Panc1 (cell line): Measurements from ENCODE around the gene SPATS2L. TPM values are rescaled to one million over a fixed set of nuclear protein-coding genes. Genes with fewer than 3 reads are reported as not detected.

Source experiments
- ATAC-seq: fragments of 200-7000 bp; cut with Tn5 transposase; 2 replicates; pipeline ENCODE4 v1.9.1; 2020; ENCODE audit warnings: mild to moderate bottlenecking, moderate library complexity
- BruUV-seq: library from RNA; stranded (reverse); fragments of 400-500 nt; replicated peaks from 2 replicates; lab custom pipeline; 2021; lab: Mats Ljungman, UMichigan
- CTCF ChIA-PET: fragments of 300-600 bp; sonication (Branson Sonifier 250); formaldehyde crosslinking; loops from one replicate; lab custom pipeline; 2022; ENCODE audit warnings: antibody characterized with exemption; lab: Charles Lee
- POLR2A ChIA-PET: fragments of 300-600 bp; sonication (Branson Sonifier 250); formaldehyde crosslinking; loops from one replicate; lab custom pipeline; 2022; ENCODE audit warnings: antibody characterized with exemption; lab: Charles Lee
- DNase-seq: peaks from one replicate; pipeline ENCODE4 v3.0.0-alpha.2; 2010; ENCODE audit warnings: low read depth, low spot score
- H3K27ac ChIP-seq: 2 replicates; pipeline ENCODE4 v1.5.1; 2011; ENCODE audit warnings: mild to moderate bottlenecking, low read length, inconsistent platforms
- H3K27me3 ChIP-seq: fragments of 200-500 bp; sonication (Bioruptor generic); 2 replicates; pipeline ENCODE4 v1.6.0; 2014; ENCODE audit warnings: low read length, inconsistent platforms; ENCODE audit not compliant: control insufficient read depth, insufficient read depth
- H3K36me3 ChIP-seq: fragments of 200-500 bp; sonication (Bioruptor generic); 2 replicates; pipeline ENCODE4 v1.5.1; 2014; ENCODE audit warnings: inconsistent platforms, mild to moderate bottlenecking, low read length, moderate library complexity; ENCODE audit not compliant: control insufficient read depth, insufficient read depth
- H3K4me1 ChIP-seq: 2 replicates; pipeline ENCODE4 v1.5.1; 2011; ENCODE audit warnings: inconsistent platforms, mild to moderate bottlenecking, low read length, moderate library complexity; ENCODE audit not compliant: control insufficient read depth, insufficient read depth
- H3K4me3 ChIP-seq, 2 experiments: 2 replicates each; pipeline ENCODE4 v1.5.1; 2011 to 2012; ENCODE audit warnings: low read depth in 2 of 2, low read length in 2 of 2, mild to moderate bottlenecking in 2 of 2, inconsistent platforms in 1 of 2, moderate library complexity in 1 of 2
- H3K9me3 ChIP-seq: fragments of 200-500 bp; sonication (Bioruptor generic); 2 replicates; pipeline ENCODE4 v1.5.1; 2014; ENCODE audit warnings: low read depth, mild to moderate bottlenecking, inconsistent platforms, low read length, moderate library complexity; ENCODE audit not compliant: control insufficient read depth, insufficient read depth
- CTCF ChIP-seq: fragments of 450-650 bp; IDR thresholded peaks from 2 replicates; pipeline ENCODE4 v1.5.1; 2017; ENCODE audit warnings: mild to moderate bottlenecking
- POLR2AphosphoS5 ChIP-seq: IDR thresholded peaks from 2 replicates; pipeline ENCODE4 v1.6.1; 2012; ENCODE audit warnings: mild to moderate bottlenecking, low read depth, low read length, moderate library complexity
- REST ChIP-seq, 2 experiments: IDR thresholded peaks; 2 replicates each; pipeline ENCODE4 v1.6.1; 2011 to 2012; ENCODE audit warnings: low read depth in 2 of 2, control low read depth in 1 of 2, low read length in 1 of 2, mild to moderate bottlenecking in 1 of 2, moderate library complexity in 1 of 2; ENCODE audit not compliant: insufficient read depth in 1 of 2
- SIN3A ChIP-seq: IDR thresholded peaks from 2 replicates; pipeline ENCODE4 v1.6.1; 2012; ENCODE audit warnings: low read depth, mild to moderate bottlenecking, low read length, moderate library complexity, borderline replicate concordance; ENCODE audit not compliant: insufficient read depth
- TCF7L2 ChIP-seq: IDR thresholded peaks from 2 replicates; pipeline ENCODE4 v1.6.1; 2011; ENCODE audit warnings: mild to moderate bottlenecking, low read depth, low read length, inconsistent platforms
- in situ Hi-C: cut with HindIII; loops from 2 replicates; pipeline ENCODE4 v1.10.0; 2016; ENCODE audit warnings: low sequenced_read_pairs, low pct_unique_long_range_greater_than_20kb
- intact Hi-C: fragments of 100-400 bp; cut with micrococcal nuclease; formaldehyde crosslinking; loops from one replicate; pipeline ENCODE4 v1.10.0; 2022; ENCODE audit not compliant: unreplicated experiment
- total RNA-seq: library from RNA; stranded (reverse); gene quantifications from one replicate; pipeline ENCODE4 v1.2.1, GENCODE V29; 2021; ENCODE audit not compliant: unreplicated experiment

SPATS2L gene
- total RNA-seq, 1 experiment from 2014 or later = 282 TPM

GRCh38 chr2:200467806-200468681, 161.6 kb downstream of the SPATS2L start:
- Histone ChIP-seq H3K36me3 (peaks cover 45% of the 10 kb centered on the region), H3K9me3 (no peaks in the 10 kb centered on the region), H3K4me1 (peaks cover 13% of the 10 kb centered on the region; the same call in 1 of the 2 replicates), H3K27me3 (no peaks in the 10 kb centered on the region), H3K4me3 (no peak overlapping the region), H3K27ac (peak overlapping the region; percentile 66)
- BruUV-seq = no TSS peak
- ChIA-PET POLR2A (no interaction called here), CTCF (no interaction called here)
- ATAC-seq (no peak), DNase-seq (no peak)
- in situ Hi-C loops = no loop called here
- no peak for TF ChIP-seq REST (IDR thresholded peaks at IDR 0.05; ENCODE audit: insufficient read depth in 1 of 2, low read depth in 2 of 2, low read length in 1 of 2)
- TF ChIP-seq POLR2AphosphoS5 = no peak
- no peak for TF ChIP-seq SIN3A
- no peak for TF ChIP-seq CTCF
- no peak for TF ChIP-seq TCF7L2
- intact Hi-C loops = no loop called here

DNA sequence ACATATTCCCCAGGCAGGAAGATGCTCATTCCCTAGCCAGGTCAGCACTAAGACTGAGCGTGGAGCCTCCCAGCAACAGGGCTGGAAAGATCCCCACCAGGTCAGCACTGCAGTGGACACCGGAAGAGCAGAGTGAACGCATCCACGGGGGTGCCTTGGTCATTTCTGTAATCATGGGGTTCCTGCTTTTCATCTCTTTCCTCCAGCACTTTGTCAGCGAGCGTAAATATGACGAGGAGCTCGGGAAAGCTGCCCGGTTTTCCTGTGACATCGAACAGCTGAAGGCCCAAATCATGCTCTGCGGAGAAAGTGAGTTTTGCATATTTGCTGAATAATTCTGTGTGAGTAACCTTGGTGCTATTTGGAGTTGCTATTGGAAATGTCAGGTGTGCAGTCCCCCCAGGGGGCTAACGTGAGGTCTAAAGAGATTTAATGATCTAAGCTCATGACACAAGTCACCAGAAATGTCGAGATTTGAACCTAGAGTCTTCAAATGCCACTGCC, 163.3 kb downstream of the SPATS2L start:
- H3K4me3 ChIP-seq = no peak overlapping the region
- H3K27ac ChIP-seq = peak overlapping the region; percentile 66
- intact Hi-C loops (no loop called here), in situ Hi-C loops (no loop called here)
- H3K36me3 ChIP-seq = peaks cover 39% of the 10 kb centered on the region
- BruUV-seq = no TSS peak
- TF ChIP-seq POLR2AphosphoS5 (no peak), REST (IDR thresholded peaks at IDR 0.05; ENCODE audit: insufficient read depth in 1 of 2, low read depth in 2 of 2, low read length in 1 of 2) (no peak), SIN3A (no peak), TCF7L2 (no peak), CTCF (no peak)
- peaks cover 13% of the 10 kb centered on the region; the same call in 1 of the 2 replicates for H3K4me1 ChIP-seq
- H3K27me3 ChIP-seq = no peaks in the 10 kb centered on the region
- H3K9me3 ChIP-seq = no peaks in the 10 kb centered on the region
- POLR2A ChIA-PET = no interaction called here
- no peak for DNase-seq
- ATAC-seq = no peak
- CTCF ChIA-PET = no interaction called here
